SW 1271 (cell line): ENCODE results near the gene CRIP1.

Experiments used
- DNase-seq, 2 experiments: peaks; one replicate each; lab custom pipeline; 2025; lab: John Stamatoyannopoulos, UW

Gene CRIP1, protein sequence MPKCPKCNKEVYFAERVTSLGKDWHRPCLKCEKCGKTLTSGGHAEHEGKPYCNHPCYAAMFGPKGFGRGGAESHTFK

GRCh38 chr14:105486163-105486973, at the start of gene CRIP1:
Gene CRIP1, plus strand, starts transcription at chr14:105486886. Its CDS starts 374 bp downstream, at chr14:105487260.
- DNase-seq, result no peak

DNA sequence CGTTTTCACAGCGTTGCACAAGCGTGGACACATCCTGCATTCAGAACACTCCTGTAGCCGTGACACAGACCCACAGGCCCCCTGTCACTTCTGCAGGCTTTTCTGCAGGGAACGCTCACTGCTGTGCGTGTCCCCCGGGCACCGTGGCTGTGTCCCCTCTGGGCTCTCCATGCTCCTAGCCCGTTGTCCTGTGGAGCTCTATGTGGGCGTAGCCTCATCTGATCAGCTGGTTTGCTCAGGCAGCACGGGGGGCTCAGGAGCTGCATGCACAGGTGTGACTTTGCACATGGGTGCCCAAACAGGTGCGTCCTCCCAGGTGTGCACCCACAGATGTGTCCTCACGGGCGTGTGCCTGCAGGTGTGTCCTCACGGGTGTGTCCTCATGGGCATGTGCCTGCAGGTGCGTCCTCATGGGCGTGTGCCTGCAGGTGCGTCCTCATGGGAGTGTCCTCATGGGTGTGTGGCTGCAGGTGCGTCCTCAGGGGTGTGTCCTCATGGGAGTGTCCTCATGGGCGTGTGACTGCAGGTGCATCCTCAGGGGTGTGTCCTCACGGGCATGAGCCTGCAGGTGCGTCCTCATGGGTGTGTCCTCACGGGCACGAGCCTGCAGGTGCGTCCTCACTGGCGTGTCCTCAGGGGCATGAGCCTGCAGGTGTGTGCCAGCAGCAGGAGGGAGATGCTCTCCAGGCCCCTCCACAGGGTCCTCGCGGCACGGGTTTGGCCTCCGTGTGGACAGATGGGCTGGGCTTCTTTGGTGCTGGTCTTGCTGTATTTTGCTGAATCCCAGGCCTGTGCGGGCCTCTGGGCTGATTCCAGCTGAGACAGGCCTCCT, 49.6 kb upstream of the CRIP1 start:
- no peak for DNase-seq

GRCh38 chr14:105437723-105438500, 48.8 kb upstream of the CRIP1 start:
- no peak for DNase-seq

GRCh38 chr14:105439179-105439578, 47.5 kb upstream of the CRIP1 start:
- DNase-seq, result no peak

DNA sequence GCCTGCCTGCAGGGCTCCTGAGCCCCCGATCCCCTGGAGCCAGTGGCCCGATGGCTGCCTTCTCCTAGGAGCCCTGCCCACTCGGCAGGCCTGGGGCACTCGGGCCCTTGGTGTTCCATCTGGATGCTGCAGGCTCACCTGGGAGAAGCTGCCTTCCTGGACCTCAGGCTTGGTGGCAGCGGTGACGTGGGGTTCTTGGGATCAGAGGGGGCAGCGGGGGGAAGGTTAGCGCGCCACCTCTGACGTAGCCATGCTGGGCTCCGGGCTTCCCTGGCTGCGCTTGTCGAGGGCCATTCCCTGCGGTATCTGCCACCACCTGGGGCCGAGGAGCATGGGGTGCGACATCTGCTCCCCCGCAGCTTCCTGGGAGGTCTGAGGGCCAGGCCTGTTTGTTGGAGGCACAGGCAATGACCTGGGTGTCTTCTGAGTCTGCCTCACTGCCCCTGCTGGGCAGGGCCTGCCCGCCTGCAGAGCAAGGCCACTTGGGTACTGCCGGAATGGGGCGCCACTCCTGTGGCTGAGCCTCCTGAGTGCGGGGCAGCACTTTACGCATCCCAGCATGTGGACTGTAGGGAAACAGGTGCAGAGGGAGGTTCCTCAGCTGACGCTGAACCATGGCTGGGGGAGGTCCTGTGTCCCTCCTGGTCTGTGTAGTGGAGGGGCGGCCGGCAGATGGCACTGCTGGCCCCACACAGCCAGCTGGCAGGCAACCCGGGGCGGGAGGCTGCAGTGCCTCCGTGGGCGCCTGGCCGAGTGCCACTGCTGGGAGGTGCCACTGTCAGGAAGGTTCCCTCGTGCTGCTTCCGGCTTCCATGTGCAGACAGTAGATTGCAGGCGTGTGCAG, 46.8 kb upstream of the CRIP1 start:
- DNase-seq, result no peak

DNA sequence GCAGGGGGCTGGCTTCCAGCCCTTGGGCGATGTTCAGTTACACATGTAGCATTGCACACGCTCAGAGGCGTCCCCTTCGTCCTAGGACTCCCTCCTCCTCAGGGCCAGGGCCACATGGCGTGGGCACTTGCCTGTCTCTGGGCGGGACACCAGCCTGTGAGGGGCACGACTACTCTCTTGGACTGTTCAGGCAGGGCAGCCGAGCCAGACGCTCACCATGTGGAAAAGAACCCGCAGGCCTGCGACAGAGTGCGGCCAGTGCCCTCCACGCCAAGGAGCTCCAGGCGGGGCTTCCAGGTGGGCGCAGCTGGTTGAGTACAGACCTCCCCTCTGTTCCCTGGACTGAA, 46.2 kb upstream of the CRIP1 start:
- DNase-seq, result no peak

- DNase-seq, result no peak
Observed at GRCh38 chr14:105440992-105441391, 45.7 kb upstream of the CRIP1 start.

GRCh38 chr14:105442125-105442524, 44.6 kb upstream of the CRIP1 start:
- no peak for DNase-seq

DNA sequence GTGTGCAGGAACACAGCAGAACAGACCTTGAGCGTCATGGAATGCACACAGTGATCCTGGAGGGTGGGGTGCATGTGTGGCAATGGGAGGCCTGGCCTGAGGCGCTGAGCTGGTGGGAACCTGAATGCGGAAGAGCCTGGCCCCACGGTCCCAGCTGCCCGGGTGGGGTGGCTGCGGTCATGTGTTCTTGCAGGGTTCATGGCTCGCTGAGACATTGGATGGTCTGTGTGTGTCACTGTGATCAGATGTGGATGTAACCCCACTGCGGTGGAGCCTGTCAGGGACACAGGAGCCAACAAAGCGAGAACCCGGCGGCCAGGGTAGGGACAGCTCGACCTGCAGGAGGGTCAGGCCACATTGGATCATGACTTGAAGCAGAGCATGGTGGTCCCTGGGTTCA, 43.9 kb upstream of the CRIP1 start:
- DNase-seq, result no peak

GRCh38 chr14:105444859-105445258, 41.8 kb upstream of the CRIP1 start:
- no peak for DNase-seq

DNA sequence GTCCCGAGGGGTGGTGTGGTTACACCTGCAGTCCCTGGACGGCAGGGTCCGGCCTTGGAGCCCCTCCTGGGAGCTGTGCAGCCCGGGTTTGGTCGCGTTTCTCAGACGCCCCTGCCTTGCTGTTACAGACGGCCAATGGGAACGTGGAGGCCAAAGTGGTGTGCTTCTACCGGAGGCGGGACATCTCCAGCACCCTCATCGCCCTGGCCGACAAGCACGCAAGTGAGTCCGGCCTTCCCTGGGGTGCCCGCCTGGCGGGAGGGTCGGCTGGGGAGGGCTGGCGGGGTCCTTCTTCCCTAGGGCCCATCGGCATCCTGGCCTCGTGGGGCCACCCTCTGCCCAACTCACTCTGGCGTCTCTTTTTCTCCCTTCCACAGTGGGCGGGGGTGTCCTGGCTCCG, 41.4 kb upstream of the CRIP1 start:
- DNase-seq, result no peak

GRCh38 chr14:105445901-105446845, 40.5 kb upstream of the CRIP1 start:
- DNase-seq, result no peak

GRCh38 chr14:105446971-105447370, 39.7 kb upstream of the CRIP1 start:
- DNase-seq, result no peak

DNA sequence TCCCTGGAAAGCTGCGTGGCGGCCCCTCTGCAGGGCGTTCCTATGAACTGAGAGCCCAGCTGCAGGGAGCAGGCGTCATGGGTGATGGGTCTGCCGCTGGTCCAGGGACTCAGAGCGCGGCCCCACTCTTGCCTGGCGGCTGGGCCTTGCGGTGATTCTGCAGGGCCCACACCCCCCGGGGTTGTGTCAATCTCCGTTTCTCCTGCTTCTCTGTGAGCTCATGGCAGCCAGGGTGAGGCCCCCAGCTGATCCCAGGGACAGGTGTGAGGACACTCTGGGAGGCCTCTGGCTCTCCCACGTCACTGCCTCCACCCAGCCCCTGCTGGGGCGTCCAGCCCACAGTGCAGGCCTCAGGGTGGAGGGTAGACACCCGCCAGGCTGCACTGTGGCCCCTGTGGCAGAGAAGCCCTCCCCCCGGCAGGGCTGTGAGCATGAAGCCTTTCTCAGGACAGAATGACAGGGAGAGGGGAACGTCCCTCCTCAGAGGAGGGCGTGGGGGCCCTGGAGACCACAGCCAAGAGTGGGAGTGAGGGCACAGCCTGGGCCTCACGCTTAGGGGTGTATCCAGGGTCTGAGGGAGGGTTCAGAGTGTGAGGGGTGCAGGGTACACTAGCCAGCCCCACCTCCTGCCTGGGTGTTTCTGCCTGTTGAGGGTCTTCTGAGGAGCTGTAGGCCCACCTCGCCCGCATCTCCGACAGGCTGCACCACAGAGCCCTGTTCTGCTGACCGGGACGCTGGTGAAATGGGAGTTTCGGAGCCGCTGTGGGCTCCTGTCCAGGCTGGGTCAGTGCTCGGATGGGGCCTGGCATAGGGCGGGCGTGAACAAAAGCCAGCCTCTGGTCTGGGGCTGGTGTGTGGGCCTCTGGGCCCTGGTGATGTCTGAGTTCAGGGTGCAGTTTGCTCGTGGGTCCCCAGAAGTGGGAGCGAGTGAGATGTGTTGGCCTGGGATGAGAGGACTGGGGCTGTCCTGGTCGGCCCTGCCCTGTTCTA, 38.7 kb upstream of the CRIP1 start:
- DNase-seq, result no peak

GRCh38 chr14:105448706-105449111, 38.0 kb upstream of the CRIP1 start:
- DNase-seq, result no peak

GRCh38 chr14:105449276-105450122, 37.2 kb upstream of the CRIP1 start:
- DNase-seq, result no peak

- no peak for DNase-seq
Observed at GRCh38 chr14:105450123-105450505, 36.6 kb upstream of the CRIP1 start.
